NCI-H460 (cell line): ENCODE measurements around the gene TPM4. TPM values are rescaled to one million over a fixed set of nuclear protein-coding genes. Genes with fewer than 3 reads are reported as not detected.
"Not testable (repeated sequence)": the region's sequence is repeated elsewhere in the genome, so short reads cannot be mapped to it uniquely, and the experiment has no call there.

Source experiments
- DNase-seq: peaks from one replicate; pipeline ENCODE4 v3.0.0-alpha.2; 2016; ENCODE audit warnings: low read depth; ENCODE audit errors: extremely low read depth
- polyA plus RNA-seq: library from polyadenylated mRNA; depleted of rRNA; stranded (reverse); fragments of >200 nt; gene quantifications from 2 replicates; pipeline ENCODE4 v1.2.3, GENCODE V29; 2014; cell fraction: nucleus; rRNA removed
- total RNA-seq: library from RNA; depleted of rRNA; stranded (reverse); fragments of >200 nt; shearing (Covaris generic); gene quantifications from 2 replicates; pipeline ENCODE4 v1.2.3, GENCODE V29; 2014; rRNA removed

The TPM4 gene
- total RNA-seq, result 562 and 586 TPM in 2 replicates
- polyA plus RNA-seq, result 183 and 206 TPM in 2 replicates

- DNase-seq, result peak; percentile 81
Observed at GRCh38 chr19:16076154-16076957, at the start of gene TPM4. Gene TPM4, plus strand, starts transcription at chr19:16076495. Its CDS starts 71 bp downstream, at chr19:16076566.

DNA sequence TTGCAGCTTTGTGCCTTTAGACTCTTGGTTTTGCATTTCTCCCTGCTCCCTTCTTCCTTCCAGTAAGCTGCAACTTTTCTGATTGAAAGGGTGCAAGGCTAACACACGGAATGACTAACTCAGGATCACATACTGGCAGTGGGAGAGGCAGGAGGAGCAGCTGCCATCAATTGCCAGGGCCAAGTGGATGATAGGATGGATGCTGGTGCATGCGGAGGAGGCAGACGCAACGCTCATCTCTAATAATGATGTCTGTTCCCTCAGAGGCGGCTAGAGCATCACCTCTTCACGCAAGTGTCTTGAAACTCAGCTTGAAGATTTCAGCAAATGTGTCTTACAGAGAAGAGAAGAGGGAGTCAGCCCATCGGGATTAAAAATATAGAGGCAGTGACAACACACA lies 49.5 kb upstream of the TPM4 start:
- DNase-seq, result no peak

DNA sequence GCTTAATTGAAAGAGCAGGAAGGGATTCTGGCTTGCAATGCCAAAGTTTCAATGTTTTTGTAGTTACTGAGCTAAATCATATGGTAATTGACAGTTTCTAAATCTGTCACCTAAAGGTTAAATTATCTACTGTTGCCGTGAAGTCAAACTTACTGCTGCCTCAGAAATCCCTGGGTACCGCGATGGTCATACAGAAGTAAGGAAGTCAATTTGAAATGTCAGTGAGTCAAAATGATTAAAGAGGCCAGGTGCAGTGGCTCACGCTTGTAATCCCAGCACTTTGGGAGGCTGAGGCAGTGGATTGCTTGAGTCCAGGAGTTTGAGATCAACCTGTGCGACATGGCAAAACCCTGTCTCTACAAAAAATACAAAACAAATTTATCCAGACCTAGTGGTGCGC lies 48.8 kb upstream of the TPM4 start:
- no peak for DNase-seq

DNA sequence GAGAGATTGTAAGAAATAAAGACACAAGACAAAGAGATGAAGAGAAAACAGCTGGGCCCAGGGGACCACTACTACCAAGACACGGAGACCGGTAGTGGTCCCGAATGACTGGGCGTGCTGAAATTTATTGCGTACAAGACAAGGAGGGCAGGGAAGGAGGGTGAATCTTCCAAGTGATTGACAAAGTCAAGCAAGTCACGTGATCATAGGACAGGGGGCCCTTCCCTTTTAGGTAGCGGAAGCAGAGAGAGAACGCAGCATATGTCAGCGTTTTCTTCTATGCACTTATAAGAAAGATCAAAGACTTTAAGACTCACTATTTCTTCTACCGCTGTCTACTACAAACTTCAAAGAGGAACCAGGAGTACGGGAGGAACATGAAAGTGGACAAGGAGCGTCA lies 46.1 kb upstream of the TPM4 start:
- DNase-seq, result not testable (repeated sequence)

GRCh38 chr19:16030964-16031871 lies 45.1 kb upstream of the TPM4 start:
- DNase-seq, result no peak

DNA sequence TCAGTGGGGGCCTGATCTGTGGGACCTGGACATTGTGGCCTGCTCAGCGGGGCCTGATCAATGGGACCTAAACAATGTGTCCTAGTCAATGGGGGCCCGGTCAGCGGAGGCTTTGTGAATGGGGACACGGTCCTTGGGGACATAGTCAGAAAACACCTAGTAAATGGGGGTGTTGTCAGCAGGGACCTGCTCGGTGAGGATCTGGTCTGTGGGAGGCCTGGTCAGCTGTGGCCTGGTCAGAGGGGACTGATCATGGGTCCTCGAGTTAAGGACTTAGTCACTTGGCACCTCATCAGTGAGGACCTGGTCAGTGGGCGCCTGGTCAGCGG lies 44.5 kb upstream of the TPM4 start:
- DNase-seq, result no peak

- no peak for DNase-seq
Observed at GRCh38 chr19:16032509-16033135, 43.7 kb upstream of the TPM4 start.

DNA sequence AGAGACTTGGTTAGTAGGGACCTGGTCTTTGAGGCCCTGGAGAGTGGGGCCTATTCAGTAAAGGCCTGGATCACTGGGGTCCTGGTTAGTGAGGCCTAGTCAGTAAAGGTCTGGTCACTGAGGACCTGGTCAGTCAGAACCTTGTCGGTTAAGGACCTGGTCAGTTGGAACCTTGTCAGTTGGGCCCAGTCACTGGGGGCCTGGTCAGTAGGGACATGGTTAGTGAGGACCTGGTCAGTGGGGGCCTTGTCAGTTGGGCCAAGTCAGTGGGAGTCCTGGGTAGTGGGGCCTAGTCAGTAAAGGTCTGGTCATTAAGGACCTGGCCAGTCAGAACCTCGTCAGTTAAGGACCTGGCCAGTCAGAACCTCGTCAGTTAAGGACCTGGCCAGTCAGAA lies 43.2 kb upstream of the TPM4 start:
- DNase-seq, result no peak

GRCh38 chr19:16033721-16034120 lies 42.6 kb upstream of the TPM4 start:
- no peak for DNase-seq

GRCh38 chr19:16034180-16034579 lies 42.1 kb upstream of the TPM4 start:
- no peak for DNase-seq

GRCh38 chr19:16034958-16035560 lies 41.2 kb upstream of the TPM4 start:
- DNase-seq, result no peak

DNA sequence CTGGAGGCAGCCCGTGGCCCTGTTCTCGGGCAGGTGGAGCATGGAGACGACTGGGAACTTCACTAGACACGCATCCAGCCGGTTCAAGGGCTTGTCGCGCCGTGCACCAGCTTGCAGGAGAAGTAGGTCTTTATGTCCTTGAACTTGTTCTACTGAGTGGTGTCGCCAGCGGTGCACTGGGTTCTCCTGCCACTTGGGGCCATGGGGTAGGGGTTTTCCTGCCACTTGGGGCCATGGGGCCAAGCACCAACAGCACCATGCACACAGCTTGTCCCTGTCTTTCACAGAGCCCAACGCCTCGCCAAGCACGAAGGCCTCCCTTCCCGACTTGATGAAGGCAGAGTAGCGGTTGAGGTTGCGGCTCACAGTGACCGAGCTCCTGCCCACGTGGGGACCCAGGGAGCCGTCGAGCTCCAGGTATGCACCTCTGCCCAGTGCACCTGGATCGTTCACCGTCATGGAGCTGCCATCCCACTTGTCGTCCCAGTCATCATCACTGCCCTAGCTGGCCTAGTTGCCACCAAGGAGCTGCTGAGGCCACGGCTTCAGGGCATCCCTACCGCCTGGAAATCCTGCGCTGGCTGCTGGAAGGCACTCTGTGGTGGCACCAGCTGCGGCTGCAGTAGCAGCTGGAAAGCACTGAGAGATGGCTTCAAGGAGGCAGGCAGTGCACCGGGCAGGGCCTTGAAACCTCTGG lies 40.5 kb upstream of the TPM4 start:
- DNase-seq, result no peak

- DNase-seq, result no peak
Observed at GRCh38 chr19:16036397-16036925, 39.8 kb upstream of the TPM4 start.

- no peak for DNase-seq
Observed at GRCh38 chr19:16036941-16037340, 39.4 kb upstream of the TPM4 start.

- no peak for DNase-seq
Observed at GRCh38 chr19:16037424-16038195, 38.7 kb upstream of the TPM4 start.

GRCh38 chr19:16038196-16038695 lies 38.0 kb upstream of the TPM4 start:
- DNase-seq, result no peak

- DNase-seq, result no peak
Observed at GRCh38 chr19:16039081-16039480, 37.2 kb upstream of the TPM4 start.

DNA sequence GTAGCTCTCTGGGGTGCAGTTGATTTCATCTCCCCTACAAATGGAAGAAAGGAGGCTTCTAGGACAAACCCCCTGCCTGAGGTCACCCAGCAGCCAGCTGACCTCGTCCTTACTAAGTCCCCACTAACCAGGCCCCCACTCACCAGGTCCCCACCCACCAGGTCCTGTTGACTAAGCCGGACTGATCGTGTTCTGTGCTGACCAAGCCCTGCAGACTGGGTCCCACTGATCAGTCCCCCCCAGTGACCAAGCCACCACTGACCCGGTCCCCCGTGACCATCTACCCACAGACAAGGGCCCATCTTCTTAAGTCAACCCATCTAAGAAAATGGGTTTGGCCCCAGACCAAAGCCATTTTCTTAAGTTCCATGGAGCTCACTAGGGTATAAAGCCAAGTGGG lies 36.8 kb upstream of the TPM4 start:
- no peak for DNase-seq

GRCh38 chr19:16040642-16041041 lies 35.7 kb upstream of the TPM4 start:
- DNase-seq, result no peak
